ENCODE measurements around the gene TTC23L.

TTC23L gene

GRCh38 chr5:34924462-34924765 is 85.5 kb downstream of the TTC23L start:
- DNase-seq: no peak

- DNase-seq: no peak
Measured at GRCh38 chr5:34926318-34926888, 87.4 kb downstream of the TTC23L start.

GRCh38 chr5:34927785-34928184 is 88.8 kb downstream of the TTC23L start:
- no peak for DNase-seq

GRCh38 chr5:34928267-34928666 is 89.3 kb downstream of the TTC23L start:
- DNase-seq: no peak

- peak; percentile 99 for DNase-seq
Measured at GRCh38 chr5:34929134-34929719, 90.3 kb downstream of the TTC23L start, which contains the start of gene DNAJC21. Gene DNAJC21, plus strand, starts transcription at chr5:34929559. Its CDS starts 261 bp downstream, at chr5:34929820.

- DNase-seq: peak; percentile 90
Measured at GRCh38 chr5:34929720-34930461, 90.9 kb downstream of the TTC23L start.

GRCh38 chr5:34930462-34930844 is 91.5 kb downstream of the TTC23L start:
- DNase-seq: no peak

- DNase-seq: no peak
Measured at GRCh38 chr5:34930870-34931269, 91.9 kb downstream of the TTC23L start.

- no peak for DNase-seq
Measured at GRCh38 chr5:34932947-34933346, 94.0 kb downstream of the TTC23L start.

GRCh38 chr5:34941936-34942335 is 103.0 kb downstream of the TTC23L start:
- no peak for DNase-seq

GRCh38 chr5:34944044-34944443 is 105.1 kb downstream of the TTC23L start:
- DNase-seq: no peak

GRCh38 chr5:34944460-34945047 is 105.6 kb downstream of the TTC23L start:
- no peak for DNase-seq

All from left hindlimb (tissue), 1 donor.